GM19099 (cell line): ENCODE data around the gene FRAS1.

ENCODE experiments used
- POLR2A ChIP-seq: IDR thresholded peaks from 3 replicates; pipeline ENCODE4 v1.6.1; 2011; ENCODE audit warnings: low read depth; ENCODE audit not compliant: insufficient read length; ENCODE audit errors: extremely low read depth

The FRAS1 gene

GRCh38 chr4:78512357-78512920 lies 455.3 kb downstream of the FRAS1 start:
- no peak for TF ChIP-seq POLR2A

- TF ChIP-seq POLR2A = no peak
These were observed 456.4 kb downstream of the FRAS1 start for GRCh38 chr4:78513411-78513975.

GRCh38 chr4:78517050-78517652 lies 460.0 kb downstream of the FRAS1 start:
- no peak for TF ChIP-seq POLR2A

- TF ChIP-seq POLR2A = no peak
These were observed 461.4 kb downstream of the FRAS1 start for GRCh38 chr4:78518561-78518960.

- no peak for TF ChIP-seq POLR2A
These were observed 462.8 kb downstream of the FRAS1 start for GRCh38 chr4:78519962-78520361.

- no peak for TF ChIP-seq POLR2A
These were observed 463.7 kb downstream of the FRAS1 start for GRCh38 chr4:78520808-78521226.

- TF ChIP-seq POLR2A = no peak
These were observed 466.9 kb downstream of the FRAS1 start for GRCh38 chr4:78524009-78524408.

GRCh38 chr4:78525559-78525958 lies 468.4 kb downstream of the FRAS1 start:
- no peak for TF ChIP-seq POLR2A

- TF ChIP-seq POLR2A = no peak
These were observed 470.0 kb downstream of the FRAS1 start for GRCh38 chr4:78527103-78527502.

GRCh38 chr4:78527555-78527954 lies 470.4 kb downstream of the FRAS1 start:
- no peak for TF ChIP-seq POLR2A

GRCh38 chr4:78528327-78528726 lies 471.2 kb downstream of the FRAS1 start:
- no peak for TF ChIP-seq POLR2A

- no peak for TF ChIP-seq POLR2A
These were observed 472.6 kb downstream of the FRAS1 start for GRCh38 chr4:78529569-78530209.

- no peak for TF ChIP-seq POLR2A
These were observed 474.9 kb downstream of the FRAS1 start for GRCh38 chr4:78532046-78532445.

- TF ChIP-seq POLR2A = no peak
These were observed 476.7 kb downstream of the FRAS1 start for GRCh38 chr4:78533854-78534253.

GRCh38 chr4:78534286-78534955 lies 477.3 kb downstream of the FRAS1 start:
- TF ChIP-seq POLR2A = no peak
